RWPE1 (cell line): ENCODE measurements around the gene PJA2.

Experiments used
- CTCF ChIA-PET: fragments of 350-600 bp; sonication (Branson Sonifier 250); formaldehyde crosslinking; extraction: SDS; loops from one replicate; lab custom pipeline; 2021; lab: Yijun Ruan, JAX
- POLR2A ChIA-PET: fragments of 400-600 bp; formaldehyde crosslinking; extraction: SDS; loops from one replicate; lab custom pipeline; 2020; ENCODE audit warnings: antibody characterized with exemption; ENCODE audit not compliant: low non-redundant PET; lab: Yijun Ruan, JAX
- DNase-seq: peaks from one replicate; pipeline ENCODE4 v3.0.0; 2012; ENCODE audit warnings: low spot score
- H3K27ac ChIP-seq: fragments of 450-650 bp; 2 replicates; pipeline ENCODE4 v1.5.1; 2017
- TF ChIP-seq, protein P1 (sequence below): fragments of 450-650 bp; conservative IDR thresholded peaks from 2 replicates; pipeline ENCODE4 v1.5.1; 2017; ENCODE audit warnings: low read depth, mild to moderate bottlenecking

The PJA2 gene

DNA sequence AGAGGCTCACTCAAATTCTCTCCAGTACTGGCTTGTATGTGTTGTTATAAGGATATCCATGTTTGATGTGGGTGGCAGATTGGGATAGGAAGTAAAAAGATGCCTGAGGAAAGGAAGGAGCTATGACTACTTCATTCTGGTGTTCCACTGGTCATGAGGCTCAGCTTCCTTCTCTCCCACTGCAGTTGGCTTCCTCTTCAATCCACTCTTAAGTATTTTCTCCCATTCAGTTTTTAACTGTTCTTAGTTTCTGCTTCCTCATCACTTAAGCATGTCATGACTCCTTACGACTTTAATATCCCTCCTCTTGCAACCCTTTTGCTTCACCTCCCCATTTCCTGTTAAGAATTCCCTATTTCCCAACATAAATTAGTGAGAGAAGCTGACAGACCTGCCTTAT lies 81.1 kb downstream of the PJA2 start:
- TF ChIP-seq, protein P1, sequence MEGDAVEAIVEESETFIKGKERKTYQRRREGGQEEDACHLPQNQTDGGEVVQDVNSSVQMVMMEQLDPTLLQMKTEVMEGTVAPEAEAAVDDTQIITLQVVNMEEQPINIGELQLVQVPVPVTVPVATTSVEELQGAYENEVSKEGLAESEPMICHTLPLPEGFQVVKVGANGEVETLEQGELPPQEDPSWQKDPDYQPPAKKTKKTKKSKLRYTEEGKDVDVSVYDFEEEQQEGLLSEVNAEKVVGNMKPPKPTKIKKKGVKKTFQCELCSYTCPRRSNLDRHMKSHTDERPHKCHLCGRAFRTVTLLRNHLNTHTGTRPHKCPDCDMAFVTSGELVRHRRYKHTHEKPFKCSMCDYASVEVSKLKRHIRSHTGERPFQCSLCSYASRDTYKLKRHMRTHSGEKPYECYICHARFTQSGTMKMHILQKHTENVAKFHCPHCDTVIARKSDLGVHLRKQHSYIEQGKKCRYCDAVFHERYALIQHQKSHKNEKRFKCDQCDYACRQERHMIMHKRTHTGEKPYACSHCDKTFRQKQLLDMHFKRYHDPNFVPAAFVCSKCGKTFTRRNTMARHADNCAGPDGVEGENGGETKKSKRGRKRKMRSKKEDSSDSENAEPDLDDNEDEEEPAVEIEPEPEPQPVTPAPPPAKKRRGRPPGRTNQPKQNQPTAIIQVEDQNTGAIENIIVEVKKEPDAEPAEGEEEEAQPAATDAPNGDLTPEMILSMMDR: no peak
- ChIA-PET CTCF (interaction anchor here (0.6 to 0.7 kb wide), 2 partner anchors 258 to 686 kb away, joined by 3 read pairs; no protein-coding TSS in a partner anchor), POLR2A (no interaction called here)
- H3K27ac ChIP-seq: no peak overlapping the region
- DNase-seq: no peak

DNA sequence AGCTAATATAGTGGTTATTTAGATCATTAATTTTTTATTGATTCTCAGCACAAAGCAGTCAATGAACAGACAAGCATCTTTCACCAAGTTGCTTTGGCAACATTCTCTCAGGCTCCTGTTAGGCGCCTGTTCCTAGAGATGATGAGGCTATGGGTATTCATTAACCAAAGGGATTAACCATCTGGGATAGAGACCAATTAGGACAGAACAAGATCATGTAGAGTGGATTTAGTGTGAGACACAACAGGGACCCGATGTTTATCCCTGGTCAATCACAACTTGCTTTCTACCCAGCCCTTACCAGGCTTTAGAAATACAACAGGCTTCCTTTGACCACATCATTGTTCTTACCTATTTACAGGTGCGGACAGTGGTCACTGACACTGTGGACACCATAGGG lies 82.2 kb downstream of the PJA2 start:
- no peak overlapping the region for H3K27ac ChIP-seq
- ChIA-PET CTCF (no interaction called here), POLR2A (no interaction called here)
- TF ChIP-seq, protein P1: no peak
- DNase-seq: no peak

DNA sequence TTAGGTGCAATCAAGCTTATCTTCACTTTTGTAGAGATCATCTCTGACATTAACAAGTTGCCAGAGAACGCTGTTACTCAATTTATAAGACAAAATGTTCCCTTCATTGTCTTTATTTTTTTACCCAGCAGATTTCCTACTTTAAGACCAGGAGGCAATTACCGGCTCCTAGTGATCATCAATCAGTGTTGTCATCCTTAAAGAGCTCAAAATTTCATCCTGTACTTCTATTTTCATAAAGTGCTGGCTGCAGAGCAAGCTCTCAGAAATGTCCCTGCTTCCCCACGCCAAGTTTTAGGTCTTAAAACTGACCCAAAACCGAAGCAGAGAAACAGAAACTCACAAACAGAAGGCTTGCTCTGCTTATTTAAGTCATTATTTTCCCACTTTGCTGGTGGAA lies 82.9 kb downstream of the PJA2 start:
- DNase-seq: no peak
- CTCF ChIA-PET: interaction anchor here (0.5 kb wide), 1 partner anchor 518 kb away, joined by 3 read pairs; no protein-coding TSS in a partner anchor
- POLR2A ChIA-PET: no interaction called here
- TF ChIP-seq, protein P1: no peak
- no peak overlapping the region for H3K27ac ChIP-seq

DNA sequence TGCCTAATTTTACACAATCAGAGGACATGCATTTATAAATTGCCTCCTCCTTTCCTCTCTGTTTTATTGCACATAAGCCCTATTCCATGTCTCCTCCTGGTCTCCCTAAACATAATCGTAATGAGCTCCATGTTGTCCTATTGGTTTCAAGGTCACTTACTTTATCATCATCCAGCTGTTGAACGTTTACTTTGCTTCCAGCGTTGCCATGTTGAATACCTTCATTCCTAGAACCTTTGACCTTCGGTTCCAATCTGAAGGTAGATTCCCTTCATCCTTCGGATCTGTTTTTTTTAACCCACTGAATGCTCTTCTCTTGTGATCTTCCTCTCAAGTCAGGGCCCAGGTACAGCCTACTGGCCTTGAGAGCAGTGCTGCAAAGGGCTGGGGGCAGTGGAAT lies 84.3 kb downstream of the PJA2 start:
- TF ChIP-seq, protein P1: no peak
- CTCF ChIA-PET: interaction anchor here (0.7 kb wide), 1 partner anchor 412 kb away, joined by 4 read pairs; no protein-coding TSS in a partner anchor
- H3K27ac ChIP-seq: no peak overlapping the region
- no peak for DNase-seq
- POLR2A ChIA-PET: no interaction called here

DNA sequence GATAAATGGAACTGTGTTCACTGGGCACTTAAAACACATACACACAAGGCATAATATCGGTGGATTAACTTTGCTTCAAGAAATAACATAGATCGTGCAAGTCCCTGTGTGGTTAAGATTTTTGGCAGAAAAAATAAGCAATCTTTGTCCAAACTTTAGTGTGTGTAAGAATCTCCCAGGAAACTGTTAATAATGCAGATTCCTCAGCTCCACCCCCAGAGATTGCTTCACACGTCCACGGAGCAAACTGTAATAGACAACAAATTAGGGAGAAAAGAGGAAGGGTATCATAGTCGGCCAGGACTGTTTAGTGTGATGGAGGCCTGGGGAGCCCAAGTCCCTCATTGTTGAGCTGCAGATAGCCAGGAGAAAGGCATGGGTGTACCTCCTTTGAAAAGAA lies 84.8 kb downstream of the PJA2 start:
- H3K27ac ChIP-seq: no peak overlapping the region
- DNase-seq: no peak
- TF ChIP-seq, protein P1: no peak
- POLR2A ChIA-PET: no interaction called here
- CTCF ChIA-PET: no interaction called here

DNA sequence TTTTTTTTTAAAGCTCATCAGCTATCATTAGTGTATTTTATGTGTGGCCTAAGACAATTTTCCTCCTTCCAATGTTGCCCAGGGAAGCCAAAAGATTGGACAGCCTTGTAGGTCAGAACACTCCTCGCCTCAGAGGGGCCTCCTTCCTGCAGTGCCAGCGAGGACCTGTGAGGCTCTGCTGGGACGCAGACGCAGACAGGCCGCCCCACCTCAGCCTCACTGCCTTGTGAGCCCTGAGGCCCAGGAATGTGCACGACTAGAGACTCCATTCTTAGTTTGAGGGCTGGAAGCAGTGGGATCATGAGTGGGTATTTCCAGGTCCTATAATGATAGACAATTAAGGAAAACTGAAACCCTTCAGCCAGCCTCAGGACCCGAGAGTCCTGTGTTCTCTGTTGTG lies 85.4 kb downstream of the PJA2 start:
- CTCF ChIA-PET: no interaction called here
- DNase-seq: no peak
- TF ChIP-seq, protein P1: no peak
- no peak overlapping the region for H3K27ac ChIP-seq
- POLR2A ChIA-PET: no interaction called here
